PC-3 (cell line): Measurements from ENCODE around the gene FAM83F. TPM values are rescaled to one million over a fixed set of nuclear protein-coding genes. Genes with fewer than 3 reads are reported as not detected.

Experiments used
- ATAC-seq: fragments of 200-7000 bp; cut with Tn5 transposase; 2 replicates; pipeline ENCODE4 v1.9.1; 2020; ENCODE audit warnings: mild to moderate bottlenecking, moderate library complexity
- BruUV-seq: library from RNA; stranded (reverse); fragments of 400-500 nt; replicated peaks from 2 replicates; lab custom pipeline; 2021; lab: Mats Ljungman, UMichigan
- CTCF ChIA-PET: fragments of 300-600 bp; sonication (Branson Sonifier 250); formaldehyde crosslinking; loops from one replicate; lab custom pipeline; 2022; ENCODE audit warnings: antibody characterized with exemption; lab: Charles Lee
- POLR2A ChIA-PET: fragments of 300-600 bp; sonication (Branson Sonifier 250); formaldehyde crosslinking; loops from one replicate; lab custom pipeline; 2022; ENCODE audit warnings: antibody characterized with exemption; ENCODE audit not compliant: unreplicated experiment; lab: Charles Lee
- DNase-seq: peaks from one replicate; pipeline ENCODE4 v3.0.0-alpha.2; 2015
- H2AFZ ChIP-seq: fragments of 300-600 bp; sonication (generic); 2 replicates; pipeline ENCODE4 v1.6.0; 2016; ENCODE audit warnings: antibody characterized with exemption, low read length
- H3F3A ChIP-seq: fragments of 300-600 bp; sonication (generic); one replicate; pipeline ENCODE4 v1.6.0; 2017; ENCODE audit warnings: antibody characterized with exemption, low read length, control low read depth, mild to moderate bottlenecking; ENCODE audit not compliant: unreplicated experiment
- H3K27ac ChIP-seq: fragments of 300-600 bp; sonication (generic); 2 replicates; pipeline ENCODE4 v1.5.1; 2016; ENCODE audit warnings: mild to moderate bottlenecking, low read length
- H3K27me3 ChIP-seq: fragments of 300-600 bp; sonication (generic); 2 replicates; pipeline ENCODE4 v1.6.1; 2016; ENCODE audit warnings: low read length, mixed read lengths
- H3K36me3 ChIP-seq: fragments of 300-600 bp; sonication (generic); 2 replicates; pipeline ENCODE4 v1.6.1; 2016; ENCODE audit warnings: low read depth, mixed run types, low read length, mixed read lengths
- H3K4me1 ChIP-seq: fragments of 300-600 bp; sonication (generic); 2 replicates; pipeline ENCODE4 v1.5.1; 2016; ENCODE audit warnings: low read length; ENCODE audit not compliant: insufficient read depth
- H3K4me2 ChIP-seq: fragments of 300-600 bp; sonication (generic); 2 replicates; pipeline ENCODE4 v1.6.0; 2016; ENCODE audit warnings: low read length
- H3K4me3 ChIP-seq: fragments of 300-600 bp; sonication (generic); 2 replicates; pipeline ENCODE4 v1.5.1; 2016; ENCODE audit warnings: mild to moderate bottlenecking, low read length, mixed read lengths
- H3K79me2 ChIP-seq: fragments of 300-600 bp; sonication (generic); 2 replicates; pipeline ENCODE4 v1.6.1; 2017; ENCODE audit warnings: low read length, mixed read lengths
- H3K9ac ChIP-seq: fragments of 300-600 bp; sonication (generic); 2 replicates; pipeline ENCODE4 v1.6.0; 2016; ENCODE audit warnings: mild to moderate bottlenecking, low read length
- H3K9me2 ChIP-seq: fragments of 300-600 bp; sonication (generic); replicated peaks from 2 replicates; pipeline ENCODE4 v1.6.1; 2016; ENCODE audit warnings: mixed run types, low read length, mixed read lengths
- H3K9me3 ChIP-seq: fragments of 300-600 bp; sonication (generic); 2 replicates; pipeline ENCODE4 v1.6.1; 2016; ENCODE audit warnings: low read length, mixed read lengths
- H4K20me1 ChIP-seq: fragments of 300-600 bp; sonication (generic); 2 replicates; pipeline ENCODE4 v1.6.1; 2016; ENCODE audit warnings: low read length, mixed read lengths
- CTCF ChIP-seq: fragments of 300-600 bp; sonication (generic); conservative IDR thresholded peaks from 2 replicates; pipeline ENCODE4 v1.5.1; 2017; ENCODE audit warnings: antibody characterized with exemption, low read depth, mild to moderate bottlenecking, low read length
- EZH2 ChIP-seq: fragments of 300-600 bp; sonication (generic); IDR thresholded peaks from one replicate; pipeline ENCODE4 v1.6.1; 2017; ENCODE audit warnings: antibody characterized with exemption, mild to moderate bottlenecking, low read length; ENCODE audit not compliant: unreplicated experiment
- EZH2phosphoT487 ChIP-seq: fragments of 300-600 bp; sonication (generic); IDR thresholded peaks from 2 replicates; pipeline ENCODE4 v1.6.1; 2018; ENCODE audit warnings: mild to moderate bottlenecking, antibody characterized with exemption, low read length, borderline replicate concordance
- intact Hi-C: fragments of 100-400 bp; cut with micrococcal nuclease; formaldehyde crosslinking; loops from 2 replicates; pipeline ENCODE4 v1.9.0; 2023
- total RNA-seq: library from RNA; depleted of rRNA; stranded (reverse); fragments of >200 nt; gene quantifications from 2 replicates; pipeline ENCODE4 v1.2.3, GENCODE V29; 2014

FAM83F gene
- total RNA-seq, 1 experiment from 2014 or later = 5.5 TPM

- H3K4me1 ChIP-seq = peaks cover 24% of the 10 kb centered on the region
- DNase-seq (no peak), ATAC-seq (no peak)
- no peak overlapping the region for H3K4me3 ChIP-seq
- no peaks in the 10 kb centered on the region for H3K27me3 ChIP-seq
- no peak overlapping the region for H2AFZ ChIP-seq
- H3K36me3 ChIP-seq = no peaks in the 10 kb centered on the region; the same call in 1 of the 2 replicates
- H3F3A ChIP-seq = no peaks in the 10 kb centered on the region
- H3K27ac ChIP-seq = no peak overlapping the region
- no peaks in the 10 kb centered on the region for H4K20me1 ChIP-seq
- no peak overlapping the region for H3K9ac ChIP-seq
- intact Hi-C loops = loop anchor here (5.0 to 10.0 kb wide), 2 partner anchors 133 to 509 kb away; partner anchors contain the start of genes RPS19BP1 and TNRC6B
- H3K9me3 ChIP-seq = no peaks in the 10 kb centered on the region
- TF ChIP-seq CTCF (no peak), EZH2phosphoT487 (no peak), EZH2 (no peak)
- POLR2A ChIA-PET = no interaction called here
- no TSS peak for BruUV-seq
- no peak overlapping the region; the same call in 1 of the 2 replicates for H3K4me2 ChIP-seq
- no peaks in the 10 kb centered on the region for H3K9me2 ChIP-seq
- CTCF ChIA-PET = no interaction called here
- 0 out of 2 replicates have a peak, but pooled peaks cover 4% of the 10 kb centered on the region for H3K79me2 ChIP-seq
These were observed 46.8 kb downstream of the FAM83F start for GRCh38 chr22:40041366-40042137.

- Histone ChIP-seq H4K20me1 (no peaks in the 10 kb centered on the region), H2AFZ (no peak overlapping the region), H3K27ac (no peak overlapping the region), H3K4me1 (peaks cover 24% of the 10 kb centered on the region), H3K9ac (no peak overlapping the region), H3K9me2 (no peaks in the 10 kb centered on the region), H3K36me3 (no peaks in the 10 kb centered on the region), H3K9me3 (no peaks in the 10 kb centered on the region), H3K4me3 (no peak overlapping the region), H3K4me2 (no peak overlapping the region), H3F3A (no peaks in the 10 kb centered on the region), H3K27me3 (no peaks in the 10 kb centered on the region), H3K79me2 (0 out of 2 replicates have a peak, but pooled peaks cover 8% of the 10 kb centered on the region)
- no TSS peak for BruUV-seq
- no peak for DNase-seq
- intact Hi-C loops = loop anchor here (5.0 to 10.0 kb wide), 2 partner anchors 132 to 510 kb away; partner anchors contain the start of genes RPS19BP1 and TNRC6B
- CTCF ChIA-PET = no interaction called here
- ATAC-seq = no peak
- no peak for TF ChIP-seq EZH2
- no peak for TF ChIP-seq EZH2phosphoT487
- TF ChIP-seq CTCF = no peak
- POLR2A ChIA-PET = no interaction called here
These were observed 47.6 kb downstream of the FAM83F start for GRCh38 chr22:40042312-40042711.
